HG02798 (cell line): Measurements from ENCODE around the gene MTIF2.
"Not testable (repeated sequence)": the region's sequence is repeated elsewhere in the genome, so short reads cannot be mapped to it uniquely, and the experiment has no call there.

Experiments used
- ATAC-seq: cut with Tn5 transposase; IDR thresholded peaks from one replicate; pipeline ENCODE4 v1.9.1; 2021; ENCODE audit warnings: mild to moderate bottlenecking; ENCODE audit not compliant: unreplicated experiment, poor library complexity

Gene MTIF2

GRCh38 chr2:55242617-55243016, 26.4 kb downstream of the MTIF2 start:
- ATAC-seq, result no peak

GRCh38 chr2:55241582-55241981, 27.4 kb downstream of the MTIF2 start:
- ATAC-seq, result not testable (repeated sequence)

GRCh38 chr2:55239656-55240222, 29.3 kb downstream of the MTIF2 start:
- no peak for ATAC-seq

GRCh38 chr2:55236992-55237543, 32.0 kb downstream of the MTIF2 start:
- ATAC-seq, result no peak

- no peak for ATAC-seq
These were observed 33.1 kb downstream of the MTIF2 start for GRCh38 chr2:55235724-55236538.

GRCh38 chr2:55233658-55233940, 35.4 kb downstream of the MTIF2 start:
- no peak for ATAC-seq

GRCh38 chr2:55232863-55233657, 36.0 kb downstream of the MTIF2 start:
- peak; percentile 29 for ATAC-seq

- peak; percentile 89 for ATAC-seq
These were observed 36.8 kb downstream of the MTIF2 start, which contains the start of the genes CLHC1 and RPS27A for GRCh38 chr2:55232084-55232862. Gene CLHC1, minus strand, starts transcription at chr2:55232293. Its CDS starts 9,882 bp downstream, at chr2:55222411. Gene RPS27A, plus strand, starts transcription at chr2:55232688. Its CDS starts 137 bp downstream, at chr2:55232825.

GRCh38 chr2:55231546-55232083, 37.4 kb downstream of the MTIF2 start:
- no peak for ATAC-seq

- no peak for ATAC-seq
These were observed 38.5 kb downstream of the MTIF2 start for GRCh38 chr2:55230551-55230950.

GRCh38 chr2:55229221-55229620, 39.8 kb downstream of the MTIF2 start:
- no peak for ATAC-seq

- ATAC-seq, result no peak
These were observed 40.8 kb downstream of the MTIF2 start for GRCh38 chr2:55228226-55228563.

- ATAC-seq, result not testable (repeated sequence)
These were observed 41.4 kb downstream of the MTIF2 start for GRCh38 chr2:55227437-55228225.

- ATAC-seq, result no peak
These were observed 43.5 kb downstream of the MTIF2 start for GRCh38 chr2:55225481-55226020.

- no peak for ATAC-seq
These were observed 44.2 kb downstream of the MTIF2 start for GRCh38 chr2:55224761-55225261.

- no peak for ATAC-seq
These were observed 44.9 kb downstream of the MTIF2 start for GRCh38 chr2:55223958-55224760.

- no peak for ATAC-seq
These were observed 55.2 kb downstream of the MTIF2 start for GRCh38 chr2:55213822-55214221.

- ATAC-seq, result no peak
These were observed 64.1 kb downstream of the MTIF2 start for GRCh38 chr2:55204950-55205349.
